Measurements from ENCODE around the gene ZDHHC21.

- TF ChIP-seq CTCF (IDR thresholded peaks at IDR 0.05): no peak
- TF ChIP-seq CHD4 (IDR thresholded peaks at IDR 0.05; ENCODE audit: borderline replicate concordance): no peak
- TF ChIP-seq JUN (IDR thresholded peaks at IDR 0.05): no peak
- TF ChIP-seq MAX (IDR thresholded peaks at IDR 0.05): no peak
- no peak for TF ChIP-seq RFX5 (IDR thresholded peaks at IDR 0.05)
- no peak for TF ChIP-seq EP300 (IDR thresholded peaks at IDR 0.05)
- no peak for TF ChIP-seq REST (IDR thresholded peaks at IDR 0.05)
- no peak for TF ChIP-seq RAD21 (conservative IDR thresholded peaks at IDR 0.05 in 1 of 2, IDR thresholded peaks at IDR 0.05 in 1 of 2)
Observed at GRCh38 chr9:14687042-14687719, 6.1 kb downstream of the ZDHHC21 start.

Measured in A549 (cell line).